Bronchial epithelial cell (primary cell): Measurements from ENCODE around the gene COA8. TPM values are rescaled to one million over a fixed set of nuclear protein-coding genes. Genes with fewer than 3 reads are reported as not detected.

ENCODE experiments used
- DNase-seq: peaks from one replicate; pipeline ENCODE4 v3.0.0-alpha.2; 2010; ENCODE audit warnings: low read depth
- FAIRE-seq: peaks from 2 replicates; lab custom pipeline; 2011; peaks lifted over from hg19 to GRCh38; lab: Jason Lieb, UNC
- H3K27me3 ChIP-seq: 2 replicates; pipeline ENCODE4 v1.5.1; 2011; ENCODE audit warnings: low read length; ENCODE audit not compliant: control insufficient read depth, insufficient read depth
- H3K36me3 ChIP-seq: 2 replicates; pipeline ENCODE4 v1.5.1; 2011; ENCODE audit warnings: low read length; ENCODE audit not compliant: control insufficient read depth, insufficient read depth
- H3K4me3 ChIP-seq: 2 replicates; pipeline ENCODE4 v1.5.1; 2011; ENCODE audit warnings: mild to moderate bottlenecking, low read depth, low read length, control low read depth
- total RNA-seq: library from RNA; depleted of rRNA; stranded (reverse); fragments of >200 nt; gene quantifications from 2 replicates; pipeline ENCODE4 v1.2.1, GENCODE V29; 2014
- TF ChIP-seq, protein P1 (sequence below): IDR thresholded peaks from 2 replicates; pipeline ENCODE4 v1.5.1; 2011; ENCODE audit warnings: mild to moderate bottlenecking, moderate library complexity, low read length, control low read depth, inconsistent platforms; ENCODE audit not compliant: insufficient read depth, severe bottlenecking

The COA8 gene
- total RNA-seq, 1 donor from 2014 or later, result 17.4 TPM

- Histone ChIP-seq H3K4me3 (no peak overlapping the region), H3K36me3 (peaks cover 5% of the 10 kb centered on the region), H3K27me3 (no peaks in the 10 kb centered on the region)
- FAIRE-seq (no peak), DNase-seq (no peak)
- TF ChIP-seq, protein P1, sequence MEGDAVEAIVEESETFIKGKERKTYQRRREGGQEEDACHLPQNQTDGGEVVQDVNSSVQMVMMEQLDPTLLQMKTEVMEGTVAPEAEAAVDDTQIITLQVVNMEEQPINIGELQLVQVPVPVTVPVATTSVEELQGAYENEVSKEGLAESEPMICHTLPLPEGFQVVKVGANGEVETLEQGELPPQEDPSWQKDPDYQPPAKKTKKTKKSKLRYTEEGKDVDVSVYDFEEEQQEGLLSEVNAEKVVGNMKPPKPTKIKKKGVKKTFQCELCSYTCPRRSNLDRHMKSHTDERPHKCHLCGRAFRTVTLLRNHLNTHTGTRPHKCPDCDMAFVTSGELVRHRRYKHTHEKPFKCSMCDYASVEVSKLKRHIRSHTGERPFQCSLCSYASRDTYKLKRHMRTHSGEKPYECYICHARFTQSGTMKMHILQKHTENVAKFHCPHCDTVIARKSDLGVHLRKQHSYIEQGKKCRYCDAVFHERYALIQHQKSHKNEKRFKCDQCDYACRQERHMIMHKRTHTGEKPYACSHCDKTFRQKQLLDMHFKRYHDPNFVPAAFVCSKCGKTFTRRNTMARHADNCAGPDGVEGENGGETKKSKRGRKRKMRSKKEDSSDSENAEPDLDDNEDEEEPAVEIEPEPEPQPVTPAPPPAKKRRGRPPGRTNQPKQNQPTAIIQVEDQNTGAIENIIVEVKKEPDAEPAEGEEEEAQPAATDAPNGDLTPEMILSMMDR, result no peak
Observed at GRCh38 chr14:103593577-103593976, 30.8 kb downstream of the COA8 start.

- no peaks in the 10 kb centered on the region for H3K27me3 ChIP-seq
- TF ChIP-seq, protein P1, result no peak
- no peak for FAIRE-seq
- no peak overlapping the region for H3K4me3 ChIP-seq
- peaks cover 5% of the 10 kb centered on the region for H3K36me3 ChIP-seq
- DNase-seq, result peak; percentile 34
Observed at GRCh38 chr14:103594265-103594664, 31.5 kb downstream of the COA8 start.

DNA sequence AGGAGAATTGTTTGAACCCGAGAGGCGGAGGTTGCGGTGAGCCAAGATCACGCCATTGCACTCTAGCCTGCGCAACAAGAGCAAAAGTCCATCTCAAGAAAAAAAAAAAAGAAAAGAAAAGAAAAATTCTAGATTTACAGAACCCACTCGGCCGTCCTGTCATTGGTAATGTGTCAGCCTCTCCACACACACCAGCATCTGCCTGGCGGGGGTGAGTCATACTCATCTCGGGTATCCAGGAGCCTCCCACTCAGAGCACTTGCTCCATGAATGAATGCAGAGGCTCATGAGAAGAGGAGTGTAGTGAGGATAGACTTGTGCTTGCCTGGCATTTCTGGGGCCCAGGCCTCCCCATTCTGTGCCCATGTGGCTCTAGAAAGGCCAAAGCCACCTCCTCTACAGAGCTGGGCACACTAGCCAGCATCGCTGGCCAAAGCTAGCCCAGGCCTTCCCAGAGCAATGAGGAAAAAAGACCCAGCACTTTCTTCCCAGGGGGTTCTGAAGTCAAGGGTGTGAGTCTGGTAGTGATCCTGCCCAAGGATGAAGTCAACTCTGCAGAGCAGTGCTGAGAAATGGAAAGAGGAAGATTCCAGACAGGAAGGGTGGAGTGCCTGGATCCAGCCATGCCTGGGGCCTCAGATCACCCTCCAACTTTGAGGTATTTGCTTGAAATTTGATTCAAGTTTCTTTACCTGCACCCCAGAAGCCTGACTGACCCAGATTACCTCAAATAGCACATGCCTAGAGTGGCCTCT, 35.0 kb downstream of the COA8 start:
- FAIRE-seq (peak; percentile 28), DNase-seq (peak; percentile 85)
- TF ChIP-seq, protein P1, result no peak

GRCh38 chr14:103600503-103600902, 37.7 kb downstream of the COA8 start:
- Histone ChIP-seq H3K36me3 (peaks cover 2% of the 10 kb centered on the region), H3K27me3 (no peaks in the 10 kb centered on the region), H3K4me3 (no peak overlapping the region)
- DNase-seq (no peak), FAIRE-seq (no peak)
- TF ChIP-seq, protein P1, result no peak

More for the DNA sequence above, 35.0 kb downstream of the COA8 start:
- Histone ChIP-seq H3K4me3 (no peak overlapping the region), H3K27me3 (no peaks in the 10 kb centered on the region), H3K36me3 (peaks cover 2% of the 10 kb centered on the region)

GRCh38 chr14:103604620-103605019, 41.9 kb downstream of the COA8 start:
- Histone ChIP-seq H3K36me3 (no peaks in the 10 kb centered on the region), H3K4me3 (no peak overlapping the region), H3K27me3 (no peaks in the 10 kb centered on the region)
- DNase-seq (no peak), FAIRE-seq (no peak)
- TF ChIP-seq, protein P1, result no peak
